Measurements from ENCODE around the gene SOX11.
"Not testable (repeated sequence)": the region's sequence is repeated elsewhere in the genome, so short reads cannot be mapped to it uniquely, and the experiment has no call there.

Gene SOX11

GRCh38 chr2:5691985-5692529, at the start of gene SOX11:
Gene SOX11 (plus strand): TSS chr2:5692384. CDS start chr2:5692722, 338 bp downstream.
- DNase-seq (ENCODE audit: low read depth in 3 of 3) = peak in 1 of 3 experiments; percentile 16

GRCh38 chr2:5652734-5653133, 39.5 kb upstream of the SOX11 start:
- not testable (repeated sequence) for DNase-seq (ENCODE audit: low read depth in 3 of 3)

- not testable (repeated sequence) for DNase-seq (ENCODE audit: low read depth in 3 of 3)
Measured at GRCh38 chr2:5653756-5654155, 38.4 kb upstream of the SOX11 start.

GRCh38 chr2:5657231-5657630, 35.0 kb upstream of the SOX11 start:
- DNase-seq (ENCODE audit: low read depth in 3 of 3) = no peak

- DNase-seq (ENCODE audit: low read depth in 3 of 3) = no peak
Measured at GRCh38 chr2:5660591-5660990, 31.6 kb upstream of the SOX11 start.

GRCh38 chr2:5661362-5661761, 30.8 kb upstream of the SOX11 start:
- no peak for DNase-seq (ENCODE audit: low read depth in 3 of 3)

GRCh38 chr2:5664278-5664681, 27.9 kb upstream of the SOX11 start:
- no peak for DNase-seq (ENCODE audit: low read depth in 3 of 3)

- no peak for DNase-seq (ENCODE audit: low read depth in 3 of 3)
Measured at GRCh38 chr2:5665066-5665465, 27.1 kb upstream of the SOX11 start.

- no peak for DNase-seq (ENCODE audit: low read depth in 3 of 3)
Measured at GRCh38 chr2:5666798-5667197, 25.4 kb upstream of the SOX11 start.

GRCh38 chr2:5667655-5668054, 24.5 kb upstream of the SOX11 start:
- not testable (repeated sequence) for DNase-seq (ENCODE audit: low read depth in 3 of 3)

GRCh38 chr2:5668682-5669250, 23.4 kb upstream of the SOX11 start:
- no peak for DNase-seq (ENCODE audit: low read depth in 3 of 3)

- no peak for DNase-seq (ENCODE audit: low read depth in 3 of 3)
Measured at GRCh38 chr2:5672749-5673144, 19.4 kb upstream of the SOX11 start.

GRCh38 chr2:5673145-5674025, 18.8 kb upstream of the SOX11 start:
- DNase-seq (ENCODE audit: low read depth in 3 of 3) = no peak

GRCh38 chr2:5674026-5674340, 18.2 kb upstream of the SOX11 start:
- no peak for DNase-seq (ENCODE audit: low read depth in 3 of 3)

- no peak for DNase-seq (ENCODE audit: low read depth in 3 of 3)
Measured at GRCh38 chr2:5677133-5677532, 15.1 kb upstream of the SOX11 start.

- no peak for DNase-seq (ENCODE audit: low read depth in 3 of 3)
Measured at GRCh38 chr2:5683471-5683870, 8.7 kb upstream of the SOX11 start.

- no peak for DNase-seq (ENCODE audit: low read depth in 3 of 3)
Measured at GRCh38 chr2:5685225-5685624, 7.0 kb upstream of the SOX11 start.

- DNase-seq (ENCODE audit: low read depth in 3 of 3) = no peak
Measured at GRCh38 chr2:5686068-5686467, 6.1 kb upstream of the SOX11 start.

GRCh38 chr2:5686536-5686935, 5.6 kb upstream of the SOX11 start:
- no peak for DNase-seq (ENCODE audit: low read depth in 3 of 3)

- DNase-seq (ENCODE audit: low read depth in 3 of 3) = no peak
Measured at GRCh38 chr2:5689750-5690149, 2.4 kb upstream of the SOX11 start.

- no peak for DNase-seq (ENCODE audit: low read depth in 3 of 3)
Measured at GRCh38 chr2:5690286-5690685, 1.9 kb upstream of the SOX11 start.

GRCh38 chr2:5690718-5691220, 1.4 kb upstream of the SOX11 start:
- DNase-seq (ENCODE audit: low read depth in 3 of 3) = no peak
